Mucosa of descending colon (tissue), 3 donors: ENCODE data around the gene MAN2A2. TPM values are rescaled to one million over a fixed set of nuclear protein-coding genes. Genes with fewer than 3 reads are reported as not detected.
A peak's percentile ranks its signal among the peaks of the same experiment; 100 is the strongest.

Source experiments
- ATAC-seq: fragments of 200-7000 bp; cut with Tn5 transposase; one replicate; pipeline ENCODE4 v1.9.1; 2020; ENCODE audit warnings: mild to moderate bottlenecking, moderate library complexity
- DNase-seq, 3 donors: peaks; one replicate each; pipeline ENCODE4 v3.0.0-alpha.2; 2020
- H3K36me3 ChIP-seq: fragments of 200-600 bp; one replicate; pipeline ENCODE4 v1.8.0; 2021; ENCODE audit warnings: low read depth, mild to moderate bottlenecking
- H3K4me1 ChIP-seq: fragments of 200-600 bp; one replicate; pipeline ENCODE4 v1.8.0; 2021; ENCODE audit warnings: low read depth, mild to moderate bottlenecking
- H3K4me3 ChIP-seq: fragments of 200-600 bp; one replicate; pipeline ENCODE4 v1.8.0; 2021; ENCODE audit warnings: mild to moderate bottlenecking
- H3K9me3 ChIP-seq: fragments of 200-600 bp; one replicate; pipeline ENCODE4 v1.8.0; 2021; ENCODE audit warnings: mild to moderate bottlenecking
- CTCF ChIP-seq: fragments of 200-600 bp; IDR thresholded peaks from one replicate; pipeline ENCODE4 v1.8.0; 2022; ENCODE audit warnings: antibody characterized with exemption, mild to moderate bottlenecking
- intact Hi-C, 2 donors: fragments of 100-400 bp; cut with DNase I in 1 of 2; cut with micrococcal nuclease in 1 of 2; formaldehyde crosslinking; loops; one replicate each; pipeline versions ENCODE4 v1.11.0 to v1.11.1; 2022; cut with DNase I, micrococcal nuclease
- total RNA-seq, 3 donors: library from RNA; stranded (reverse); fragmentation: NEBNext Ultra II Directional in 2 of 3; extraction: Animal tissue kit (Norgen Biotek cat#: 25700) in 2 of 3; gene quantifications; one replicate each; pipeline versions ENCODE4 v1.2.1 to v1.2.4, GENCODE V29; 2021 to 2023
- donor health status: DM: no; HTN: no; CAD: no; lungs with moderate emphysema.
- donor health status: DM: no; HTN: no; CAD: no.
- donor health status: DM: no; HTN: yes; CAD: no.

MAN2A2 gene
- total RNA-seq, 3 donors from 2014 or later = 50.9 to 75.8 (median 75.3) TPM

- ATAC-seq = no peak
- DNase-seq = no peak
- Histone ChIP-seq H3K4me3 (no peak overlapping the region), H3K9me3 (no peaks in the 10 kb centered on the region), H3K36me3 (no peaks in the 10 kb centered on the region), H3K4me1 (peaks cover 19% of the 10 kb centered on the region)
- no peak for TF ChIP-seq CTCF
- intact Hi-C loops = loop anchor here in 1 of 2 donors (10.0 kb wide), 1 partner anchor 312 kb away; no protein-coding TSS in a partner anchor
These were observed 50.0 kb downstream of the MAN2A2 start for GRCh38 chr15:90952901-90953677.

- no peaks in the 10 kb centered on the region for H3K36me3 ChIP-seq
- no peak overlapping the region for H3K4me3 ChIP-seq
- no peak for ATAC-seq
- intact Hi-C loops = loop anchor here in 1 of 2 donors (10.0 kb wide), 1 partner anchor 311 kb away; no protein-coding TSS in a partner anchor
- no peaks in the 10 kb centered on the region for H3K9me3 ChIP-seq
- TF ChIP-seq CTCF = no peak
- peaks cover 19% of the 10 kb centered on the region for H3K4me1 ChIP-seq
- no peak for DNase-seq
These were observed 51.0 kb downstream of the MAN2A2 start for GRCh38 chr15:90953947-90954711.

GRCh38 chr15:90954712-90955623 is 51.9 kb downstream of the MAN2A2 start, which contains the start of gene RCCD1:
TSS of gene RCCD1 (plus strand) at chr15:90954884. CDS start at chr15:90956735, 1,851 bp downstream.
- Histone ChIP-seq H3K4me3 (peak within 1 kb of the TSS; percentile 65), H3K36me3 (no peaks in the 10 kb centered on the region), H3K9me3 (no peaks in the 10 kb centered on the region), H3K4me1 (peaks cover 16% of the 10 kb centered on the region)
- no peak for TF ChIP-seq CTCF
- ATAC-seq = peak; percentile 90
- intact Hi-C loops = loop anchor here in 1 of 2 donors (10.0 kb wide), 1 partner anchor 310 kb away; no protein-coding TSS in a partner anchor
- DNase-seq = peak; percentile 95 to 97 (median 96)

GRCh38 chr15:90955624-90956273 is 52.6 kb downstream of the MAN2A2 start:
- TF ChIP-seq CTCF = no peak
- no peaks in the 10 kb centered on the region for H3K9me3 ChIP-seq
- H3K4me1 ChIP-seq = peaks cover 16% of the 10 kb centered on the region
- ATAC-seq = peak; percentile 18
- H3K36me3 ChIP-seq = no peaks in the 10 kb centered on the region
- peak; percentile 57 to 75 (median 57) for DNase-seq
- H3K4me3 ChIP-seq = no peak overlapping the region
- intact Hi-C loops = loop anchor here in 1 of 2 donors (10.0 kb wide), 1 partner anchor 309 kb away; no protein-coding TSS in a partner anchor
